Hair follicular keratinocyte (primary cell): ENCODE measurements around the gene RPL26. TPM values are rescaled to one million over a fixed set of nuclear protein-coding genes. Genes with fewer than 3 reads are reported as not detected.

Source experiments
- total RNA-seq: library from RNA; depleted of rRNA; stranded (reverse); fragments of >200 nt; gene quantifications from 2 replicates; pipeline ENCODE4 v1.2.3, GENCODE V29; 2015

RPL26 gene
- 4,083 and 4,558 TPM in 2 replicates for total RNA-seq

GRCh38 chr17:8383143-8383822 lies at the start of gene RPL26:
Gene RPL26 (minus strand): TSS chr17:8383193. CDS start chr17:8382310, 883 bp downstream.

GRCh38 chr17:8397636-8398035 lies 14.6 kb upstream of the RPL26 start, which contains the start of gene RNF222:
Gene RNF222 (minus strand): TSS chr17:8397827. CDS start chr17:8393461, 4,366 bp downstream.

GRCh38 chr17:8376271-8377067 lies 6.5 kb downstream of the RPL26 start, which contains the start of gene KRABD2:
Gene KRABD2 (minus strand): TSS chr17:8376704.

DNA sequence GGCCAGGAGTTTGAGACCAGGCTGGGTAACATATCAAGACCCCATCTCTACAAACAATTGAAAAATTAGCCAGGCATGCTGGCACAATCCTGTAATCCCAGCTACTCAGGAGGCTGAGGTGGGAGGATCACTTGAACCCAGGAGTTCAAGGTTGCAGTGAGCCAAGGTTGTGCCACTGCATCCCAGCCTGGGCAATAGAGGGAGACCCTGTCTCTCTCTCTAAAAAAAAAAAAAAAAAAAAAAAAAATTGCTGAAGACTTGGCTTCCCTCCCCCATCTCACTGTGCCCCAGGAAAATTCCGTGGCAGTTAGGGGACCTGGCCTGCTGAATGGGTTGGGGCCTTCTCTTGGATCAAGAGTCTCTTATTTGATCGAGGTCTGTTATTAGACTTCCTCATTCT lies 43.5 kb downstream of the RPL26 start, which contains the start of gene ODF4:
TSS of gene ODF4 (plus strand) at position 301 of the 400 bp plus-strand sequence. CDS start 212 bp downstream, outside the sequence.

Other genes starting within 250 kb of the RPL26 start
- gene PER1, start 230.8 kb downstream of the RPL26 start, total RNA-seq, result 33.2 and 39.7 TPM in 2 replicates
- gene VAMP2, start 220.2 kb downstream of the RPL26 start, total RNA-seq, result 5.6 and 11.3 TPM in 2 replicates
- 39.0 and 47.1 TPM in 2 replicates for gene TMEM107, start 206.8 kb downstream of the RPL26 start, total RNA-seq
- gene BORCS6, start 193.0 kb downstream of the RPL26 start, total RNA-seq, result 13.7 and 14.4 TPM in 2 replicates
- 21.2 and 98.5 TPM in 2 replicates for gene AURKB, start 172.6 kb downstream of the RPL26 start, total RNA-seq
- 6.6 and 8.0 TPM in 2 replicates for gene CTC1, start 135.1 kb downstream of the RPL26 start, total RNA-seq
- gene PFAS, start 133.9 kb downstream of the RPL26 start, total RNA-seq, result 17.4 and 30.5 TPM in 2 replicates
- 25.0 and 37.2 TPM in 2 replicates for gene RANGRF, start 94.5 kb downstream of the RPL26 start, total RNA-seq
- 0.08 and 1.3 TPM in 2 replicates for gene SLC25A35, start 87.8 kb downstream of the RPL26 start, total RNA-seq
- not detected in 2 replicates for gene ARHGEF15, start 73.0 kb downstream of the RPL26 start, total RNA-seq
- gene ODF4, start 43.4 kb downstream of the RPL26 start, total RNA-seq, result not detected in 2 replicates
- 0.04 and 0.70 TPM in 2 replicates for gene RNF222, start 14.6 kb upstream of the RPL26 start, total RNA-seq
- 48.3 and 49.8 TPM in 2 replicates for gene NDEL1, start 52.7 kb upstream of the RPL26 start, total RNA-seq
- 36.1 and 50.4 TPM in 2 replicates for gene MYH10, start 247.5 kb upstream of the RPL26 start, total RNA-seq